Endothelial cell of umbilical vein (primary cell): Measurements from ENCODE around the gene KPRP. TPM values are rescaled to one million over a fixed set of nuclear protein-coding genes. Genes with fewer than 3 reads are reported as not detected.

Experiments
- BruUV-seq: library from RNA; stranded (reverse); fragments of 400-500 nt; replicated peaks from 2 replicates; lab custom pipeline; 2021; lab: Mats Ljungman, UMichigan
- CTCF ChIA-PET: fragments of 300-600, 350-600 bp; sonication (Branson Sonifier 250); formaldehyde crosslinking; loops from one replicate; lab custom pipeline; 2021; ENCODE audit warnings: antibody characterized with exemption, inconsistent platforms; lab: Charles Lee
- POLR2A ChIA-PET: fragments of 300-600, 350-600 bp; sonication (Branson Sonifier 250); formaldehyde crosslinking; loops from one replicate; lab custom pipeline; 2021; ENCODE audit warnings: antibody characterized with exemption, inconsistent platforms; lab: Charles Lee
- DNase-seq: peaks from one replicate; pipeline ENCODE4 v3.0.0-alpha.2; 2011; ENCODE audit warnings: low read depth, low spot score
- FAIRE-seq: peaks from 2 replicates; lab custom pipeline; 2011; peaks lifted over from hg19 to GRCh38; lab: Jason Lieb, UNC
- H2AFZ ChIP-seq: 2 replicates; pipeline ENCODE4 v1.6.0; 2012; ENCODE audit warnings: low read depth, low read length, control low read depth, inconsistent platforms
- H3K27ac ChIP-seq: 2 replicates; pipeline ENCODE4 v1.5.1; 2011; ENCODE audit warnings: low read depth, mild to moderate bottlenecking, control low read depth, low read length, moderate library complexity; ENCODE audit not compliant: insufficient read depth
- H3K27me3 ChIP-seq, 2 experiments: 2 replicates each; pipeline versions ENCODE4 v1.6.0 to v1.6.1; 2011; ENCODE audit warnings: low read length in 2 of 2, mixed read lengths in 1 of 2; ENCODE audit not compliant: control insufficient read depth in 2 of 2, insufficient read depth in 2 of 2
- H3K36me3 ChIP-seq, 2 experiments: 2 replicates in 1 of 2; 3 replicates in 1 of 2; pipeline ENCODE4 v1.5.1; 2011; ENCODE audit warnings: low read length in 2 of 2, mild to moderate bottlenecking in 1 of 2, moderate library complexity in 1 of 2; ENCODE audit not compliant: control insufficient read depth in 2 of 2, insufficient read depth in 2 of 2; ENCODE audit errors: extremely low read depth in 1 of 2
- H3K4me1 ChIP-seq: 3 replicates; pipeline ENCODE4 v1.5.1; 2011; ENCODE audit warnings: mild to moderate bottlenecking, low read length; ENCODE audit not compliant: control insufficient read depth, insufficient read depth; ENCODE audit errors: extremely low read depth
- H3K4me2 ChIP-seq: 2 replicates; pipeline ENCODE4 v1.6.1; 2011; ENCODE audit warnings: low read length, control low read depth, mixed read lengths; ENCODE audit not compliant: insufficient read depth
- H3K4me3 ChIP-seq, 3 experiments: fragments of 200-600 bp in 1 of 3; sonication (generic), shearing (Covaris generic) in 1 of 3; replicated peaks in 1 of 3; 2 replicates each; pipeline ENCODE4 v1.5.1; 2011 to 2016; ENCODE audit warnings: control low read depth in 3 of 3, low read length in 3 of 3, mild to moderate bottlenecking in 2 of 3, inconsistent platforms in 1 of 3, low read depth in 1 of 3, moderate library complexity in 1 of 3; ENCODE audit not compliant: insufficient read depth in 1 of 3
- H3K79me2 ChIP-seq: 2 replicates; pipeline ENCODE4 v1.6.0; 2012; ENCODE audit warnings: low read length, inconsistent platforms; ENCODE audit not compliant: control insufficient read depth, insufficient read depth
- H3K9ac ChIP-seq: replicated peaks from 2 replicates; pipeline ENCODE3; 2011; ENCODE audit warnings: low read length, control low read depth; ENCODE audit not compliant: insufficient read depth; ENCODE audit errors: extremely low read depth
- H3K9me1 ChIP-seq: replicated peaks from 3 replicates; pipeline ENCODE4 v1.6.0; 2011; ENCODE audit warnings: mild to moderate bottlenecking, low read length; ENCODE audit not compliant: control insufficient read depth, insufficient read depth; ENCODE audit errors: extremely low read depth
- H3K9me3 ChIP-seq: replicated peaks from 2 replicates; pipeline ENCODE4 v1.5.1; 2012; ENCODE audit warnings: low read length, inconsistent platforms; ENCODE audit not compliant: control insufficient read depth, insufficient read depth
- H4K20me1 ChIP-seq: replicated peaks from 2 replicates; pipeline ENCODE3; 2011; ENCODE audit warnings: mild to moderate bottlenecking, low read length; ENCODE audit not compliant: control insufficient read depth, insufficient read depth; ENCODE audit errors: extremely low read depth
- EZH2 ChIP-seq: IDR thresholded peaks from 2 replicates; pipeline ENCODE4 v1.6.1; 2012; ENCODE audit warnings: borderline replicate concordance, low read depth, mild to moderate bottlenecking, moderate library complexity, low read length, inconsistent platforms; ENCODE audit not compliant: severe bottlenecking
- FOS ChIP-seq: IDR thresholded peaks from 2 replicates; pipeline ENCODE4 v1.6.1; 2011; ENCODE audit warnings: mild to moderate bottlenecking, low read length, moderate library complexity, borderline replicate concordance; ENCODE audit not compliant: insufficient read depth
- JUN ChIP-seq: IDR thresholded peaks from 2 replicates; pipeline ENCODE4 v1.6.1; 2011; ENCODE audit warnings: borderline replicate concordance, low read depth; ENCODE audit not compliant: insufficient read length, insufficient read depth
- POLR2AphosphoS5 ChIP-seq: IDR thresholded peaks from 2 replicates; pipeline ENCODE4 v1.6.1; 2012; ENCODE audit warnings: low read depth, mild to moderate bottlenecking, control low read depth, low read length, moderate library complexity; ENCODE audit not compliant: insufficient read depth
- dilution Hi-C: fragments of 300-500 bp; cut with MboI; formaldehyde crosslinking; loops from one replicate; pipeline ENCODE4 v1.15.0; 2019; ENCODE audit warnings: low sequenced_read_pairs; ENCODE audit not compliant: extremely low pct_ligation_motif_present
- intact Hi-C: fragments of 100-400 bp; cut with micrococcal nuclease; formaldehyde crosslinking; loops from one replicate; pipeline ENCODE4 v1.10.0; 2022
- polyA plus RNA-seq, 4 experiments: library from polyadenylated mRNA; depleted of rRNA in 3 of 4; stranded (reverse) in 3 of 4; unstranded in 1 of 4; fragments of >200 nt; gene quantifications; 2 replicates each; pipeline versions ENCODE4 v1.2.1 to v1.2.3, GENCODE V29; 2011 to 2012; ENCODE audit warnings: missing spikeins in 1 of 4
- total RNA-seq: library from RNA; stranded (reverse); gene quantifications from 2 replicates; pipeline ENCODE4 v1.2.3, GENCODE V29; 2021
- TF ChIP-seq, protein P1 (sequence below): IDR thresholded peaks from 2 replicates; pipeline ENCODE4 v1.6.1; 2011; ENCODE audit not compliant: insufficient read depth, insufficient read length
- TF ChIP-seq, protein P2 (sequence below), 2 donors: IDR thresholded peaks; 1 replicate in 1 of 2; 2 replicates in 1 of 2; pipeline ENCODE4 v1.5.1; 2011; ENCODE audit warnings: low read length in 2 of 2, mild to moderate bottlenecking in 2 of 2, moderate library complexity in 2 of 2, control low read depth in 1 of 2, inconsistent platforms in 1 of 2, low read depth in 1 of 2; ENCODE audit not compliant: insufficient read depth in 1 of 2; ENCODE audit errors: extremely low read depth in 1 of 2

The KPRP gene
- total and polyA plus RNA-seq, 2 donors (not counting 3 experiments of a cell fraction or from before 2014, with no cell fraction given), result not detected

- H3K27me3 ChIP-seq, result no peaks in the 10 kb centered on the region
- ChIA-PET CTCF (no interaction called here), POLR2A (no interaction called here)
- no peak overlapping the region for H3K27ac ChIP-seq
- no peaks in the 10 kb centered on the region for H4K20me1 ChIP-seq
- H3K4me1 ChIP-seq, result no peaks in the 10 kb centered on the region
- intact Hi-C loops (no loop called here), dilution Hi-C loops (no loop called here)
- H3K36me3 ChIP-seq, result no peaks in the 10 kb centered on the region
- no TSS peak for BruUV-seq
- TF ChIP-seq, protein P1, sequence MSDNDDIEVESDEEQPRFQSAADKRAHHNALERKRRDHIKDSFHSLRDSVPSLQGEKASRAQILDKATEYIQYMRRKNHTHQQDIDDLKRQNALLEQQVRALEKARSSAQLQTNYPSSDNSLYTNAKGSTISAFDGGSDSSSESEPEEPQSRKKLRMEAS, result no peak
- TF ChIP-seq, protein P2, sequence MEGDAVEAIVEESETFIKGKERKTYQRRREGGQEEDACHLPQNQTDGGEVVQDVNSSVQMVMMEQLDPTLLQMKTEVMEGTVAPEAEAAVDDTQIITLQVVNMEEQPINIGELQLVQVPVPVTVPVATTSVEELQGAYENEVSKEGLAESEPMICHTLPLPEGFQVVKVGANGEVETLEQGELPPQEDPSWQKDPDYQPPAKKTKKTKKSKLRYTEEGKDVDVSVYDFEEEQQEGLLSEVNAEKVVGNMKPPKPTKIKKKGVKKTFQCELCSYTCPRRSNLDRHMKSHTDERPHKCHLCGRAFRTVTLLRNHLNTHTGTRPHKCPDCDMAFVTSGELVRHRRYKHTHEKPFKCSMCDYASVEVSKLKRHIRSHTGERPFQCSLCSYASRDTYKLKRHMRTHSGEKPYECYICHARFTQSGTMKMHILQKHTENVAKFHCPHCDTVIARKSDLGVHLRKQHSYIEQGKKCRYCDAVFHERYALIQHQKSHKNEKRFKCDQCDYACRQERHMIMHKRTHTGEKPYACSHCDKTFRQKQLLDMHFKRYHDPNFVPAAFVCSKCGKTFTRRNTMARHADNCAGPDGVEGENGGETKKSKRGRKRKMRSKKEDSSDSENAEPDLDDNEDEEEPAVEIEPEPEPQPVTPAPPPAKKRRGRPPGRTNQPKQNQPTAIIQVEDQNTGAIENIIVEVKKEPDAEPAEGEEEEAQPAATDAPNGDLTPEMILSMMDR (IDR thresholded peaks at IDR 0.05; ENCODE audit: extremely low read depth in 1 of 2, insufficient read depth in 1 of 2, low read depth in 1 of 2, low read length in 2 of 2), result no peak
- no peak for TF ChIP-seq POLR2AphosphoS5
- no peak for TF ChIP-seq FOS
- no peak for TF ChIP-seq EZH2
- TF ChIP-seq JUN, result no peak
- no peaks in the 10 kb centered on the region for H3K9me1 ChIP-seq
- FAIRE-seq, result no peak
- DNase-seq, result no peak
- no peak overlapping the region for H3K4me3 ChIP-seq
- H2AFZ ChIP-seq, result no peak overlapping the region
- no peaks in the 10 kb centered on the region for H3K79me2 ChIP-seq
- no peaks in the 10 kb centered on the region for H3K9me3 ChIP-seq
- H3K4me2 ChIP-seq, result no peak overlapping the region
- no peak overlapping the region for H3K9ac ChIP-seq
Observed at GRCh38 chr1:152739841-152740240, 18.0 kb upstream of the KPRP start.
